ENCODE data around the gene SETD3.

SETD3 gene

DNA sequence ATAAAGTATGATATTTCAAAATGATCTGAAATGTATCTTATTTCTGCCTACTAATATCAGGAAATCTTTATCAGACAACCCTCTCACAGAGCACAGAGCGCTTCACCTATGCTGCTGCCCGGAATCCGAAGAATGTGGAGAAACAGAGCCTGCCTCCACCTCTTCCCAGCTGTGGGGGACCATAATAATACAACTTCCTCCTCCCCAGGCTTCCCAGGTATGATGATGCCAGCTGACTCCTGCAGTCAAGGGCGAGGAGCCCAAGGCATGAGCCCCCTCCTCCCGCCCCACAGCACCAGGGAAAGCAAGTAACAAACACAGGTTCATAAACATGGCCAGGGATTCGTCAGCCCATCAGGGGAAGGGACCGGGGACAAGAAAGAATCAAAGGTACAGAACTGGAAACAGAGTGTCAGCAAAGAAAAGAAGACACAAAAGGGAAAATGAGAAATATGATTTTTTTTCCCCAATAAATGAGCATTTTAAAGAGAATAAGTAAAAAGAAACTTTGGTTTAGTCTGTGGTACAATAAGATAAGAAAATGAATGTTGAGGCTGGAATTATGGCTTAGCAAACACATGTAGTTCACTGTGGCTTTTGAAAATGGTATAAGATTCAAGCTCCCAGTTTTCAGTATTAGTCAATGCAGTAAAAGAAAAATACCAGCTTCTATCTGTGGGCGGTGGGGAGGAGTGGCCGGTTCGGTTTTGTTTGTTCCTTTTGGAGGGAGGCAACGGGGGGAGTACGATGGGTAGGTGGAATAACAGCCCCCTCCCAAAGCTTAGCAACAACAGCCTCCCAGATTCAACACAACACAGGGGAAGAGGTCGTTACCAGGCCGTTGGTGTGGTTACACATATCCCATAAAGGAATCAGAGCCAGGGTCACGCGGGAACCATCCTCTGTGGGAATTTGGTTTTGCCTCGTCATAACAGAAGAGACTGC, 68.3 kb downstream of the SETD3 start:
- no peaks in the 10 kb centered on the region for H3K9me3 ChIP-seq (ENCODE audit: control insufficient read depth, insufficient read depth, low read length)
- H3K27ac ChIP-seq (ENCODE audit: low read length) = no peak overlapping the region
- WGBS (ENCODE audit: insufficient coverage, insufficient read length) = no CpG with 5 or more reads among the region's 17 CpGs
- H3K4me1 ChIP-seq (ENCODE audit: control insufficient read depth, insufficient read depth, low read length) = peaks cover 13% of the 10 kb centered on the region
- H3K36me3 ChIP-seq (ENCODE audit: control insufficient read depth, insufficient read depth, low read length) = no peaks in the 10 kb centered on the region; the same call in 1 of the 2 replicates
- no peak for DNase-seq (ENCODE audit: low read depth, low spot score)
- H3K4me3 ChIP-seq (ENCODE audit: low read length) = no peak overlapping the region
- no peaks in the 10 kb centered on the region for H3K27me3 ChIP-seq (ENCODE audit: control insufficient read depth, insufficient read depth, low read length)

DNA sequence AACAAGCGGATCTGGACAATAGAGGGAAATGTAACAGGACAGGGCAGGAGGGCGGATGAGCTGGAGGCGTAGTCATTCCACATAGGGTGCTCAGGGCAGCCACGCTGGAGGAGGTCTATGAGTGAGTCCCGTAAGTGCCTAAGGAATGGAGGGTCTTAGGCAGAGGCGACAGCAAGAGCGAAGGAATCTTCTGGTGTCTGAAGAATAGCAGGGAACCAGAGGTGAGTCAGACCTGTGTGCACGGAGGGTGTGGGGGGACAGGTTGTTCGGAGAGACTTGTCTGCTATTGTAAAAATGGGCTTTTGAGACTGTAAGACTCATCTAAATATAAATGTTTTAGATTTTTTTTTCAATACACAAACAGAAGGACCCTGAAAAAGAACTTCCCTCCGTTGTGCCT, 70.6 kb downstream of the SETD3 start:
- Histone ChIP-seq H3K27ac (ENCODE audit: low read length) (no peak overlapping the region), H3K36me3 (ENCODE audit: control insufficient read depth, insufficient read depth, low read length) (no peaks in the 10 kb centered on the region; the same call in 1 of the 2 replicates), H3K27me3 (ENCODE audit: control insufficient read depth, insufficient read depth, low read length) (no peaks in the 10 kb centered on the region), H3K4me3 (ENCODE audit: low read length) (no peak overlapping the region), H3K9me3 (ENCODE audit: control insufficient read depth, insufficient read depth, low read length) (no peaks in the 10 kb centered on the region), H3K4me1 (ENCODE audit: control insufficient read depth, insufficient read depth, low read length) (peaks cover 13% of the 10 kb centered on the region)
- WGBS (ENCODE audit: insufficient coverage, insufficient read length) = no CpG with 5 or more reads among the region's 10 CpGs
- no peak for DNase-seq (ENCODE audit: low read depth, low spot score)

DNA sequence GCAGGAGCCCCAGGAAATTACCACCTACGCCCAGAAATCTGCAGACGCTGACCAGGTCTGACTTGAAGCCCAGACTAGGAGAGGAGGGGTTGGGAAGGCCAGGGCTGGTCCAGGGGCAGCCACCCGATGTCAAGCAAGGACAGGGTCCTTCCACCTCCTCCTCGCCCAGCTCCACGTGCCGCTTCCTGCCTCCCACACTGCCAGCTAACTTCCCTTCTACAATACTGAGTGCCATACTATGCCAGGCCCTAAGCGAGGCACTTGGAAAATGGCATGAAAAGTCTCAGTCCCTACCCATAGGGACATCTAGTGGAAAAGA, 71.7 kb downstream of the SETD3 start:
- WGBS (ENCODE audit: insufficient coverage, insufficient read length) = no CpG with 5 or more reads among the region's 7 CpGs

GRCh38 chr14:99408286-99408970, 72.2 kb downstream of the SETD3 start:
- no peak overlapping the region for H3K27ac ChIP-seq (ENCODE audit: low read length)
- H3K36me3 ChIP-seq (ENCODE audit: control insufficient read depth, insufficient read depth, low read length) = peaks cover 2% of the 10 kb centered on the region
- H3K27me3 ChIP-seq (ENCODE audit: control insufficient read depth, insufficient read depth, low read length) = no peaks in the 10 kb centered on the region
- no peaks in the 10 kb centered on the region for H3K9me3 ChIP-seq (ENCODE audit: control insufficient read depth, insufficient read depth, low read length)
- H3K4me1 ChIP-seq (ENCODE audit: control insufficient read depth, insufficient read depth, low read length) = peaks cover 8% of the 10 kb centered on the region
- no CpG with 5 or more reads among the region's 8 CpGs for WGBS (ENCODE audit: insufficient coverage, insufficient read length)
- no peak for DNase-seq (ENCODE audit: low read depth, low spot score)
- no peak overlapping the region for H3K4me3 ChIP-seq (ENCODE audit: low read length)

More for the DNA sequence above, 71.7 kb downstream of the SETD3 start:
- Histone ChIP-seq H3K27me3 (ENCODE audit: control insufficient read depth, insufficient read depth, low read length) (no peaks in the 10 kb centered on the region), H3K27ac (ENCODE audit: low read length) (no peak overlapping the region), H3K4me3 (ENCODE audit: low read length) (no peak overlapping the region), H3K9me3 (ENCODE audit: control insufficient read depth, insufficient read depth, low read length) (no peaks in the 10 kb centered on the region), H3K36me3 (ENCODE audit: control insufficient read depth, insufficient read depth, low read length) (peaks cover 2% of the 10 kb centered on the region), H3K4me1 (ENCODE audit: control insufficient read depth, insufficient read depth, low read length) (peaks cover 9% of the 10 kb centered on the region)
- no peak for DNase-seq (ENCODE audit: low read depth, low spot score)

DNA sequence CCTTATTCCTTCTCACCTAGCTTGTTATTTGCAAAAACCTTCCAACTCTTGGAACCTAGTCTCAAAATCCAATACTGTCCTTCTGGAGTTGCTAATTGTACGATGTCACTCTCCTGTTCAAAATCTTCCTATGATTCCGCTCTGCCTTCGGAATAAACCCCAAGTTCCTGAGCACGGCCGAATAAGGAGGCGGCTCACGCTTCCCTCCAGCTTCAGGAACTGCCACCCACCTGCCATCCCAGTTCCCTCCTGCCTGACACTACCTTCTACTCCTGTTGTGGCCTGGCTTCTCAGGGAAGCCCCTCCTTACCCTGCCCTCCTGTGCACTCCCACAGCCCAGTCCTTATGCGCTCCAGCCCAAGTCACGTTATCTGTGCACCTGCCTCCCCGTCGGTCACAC, 73.2 kb downstream of the SETD3 start:
- peaks cover 2% of the 10 kb centered on the region for H3K36me3 ChIP-seq (ENCODE audit: control insufficient read depth, insufficient read depth, low read length)
- no peak overlapping the region for H3K4me3 ChIP-seq (ENCODE audit: low read length)
- no peak for DNase-seq (ENCODE audit: low read depth, low spot score)
- H3K4me1 ChIP-seq (ENCODE audit: control insufficient read depth, insufficient read depth, low read length) = peaks cover 8% of the 10 kb centered on the region
- no CpG with 5 or more reads among the region's 11 CpGs for WGBS (ENCODE audit: insufficient coverage, insufficient read length)
- H3K27ac ChIP-seq (ENCODE audit: low read length) = no peak overlapping the region
- H3K9me3 ChIP-seq (ENCODE audit: control insufficient read depth, insufficient read depth, low read length) = no peaks in the 10 kb centered on the region
- no peaks in the 10 kb centered on the region for H3K27me3 ChIP-seq (ENCODE audit: control insufficient read depth, insufficient read depth, low read length)

DNA sequence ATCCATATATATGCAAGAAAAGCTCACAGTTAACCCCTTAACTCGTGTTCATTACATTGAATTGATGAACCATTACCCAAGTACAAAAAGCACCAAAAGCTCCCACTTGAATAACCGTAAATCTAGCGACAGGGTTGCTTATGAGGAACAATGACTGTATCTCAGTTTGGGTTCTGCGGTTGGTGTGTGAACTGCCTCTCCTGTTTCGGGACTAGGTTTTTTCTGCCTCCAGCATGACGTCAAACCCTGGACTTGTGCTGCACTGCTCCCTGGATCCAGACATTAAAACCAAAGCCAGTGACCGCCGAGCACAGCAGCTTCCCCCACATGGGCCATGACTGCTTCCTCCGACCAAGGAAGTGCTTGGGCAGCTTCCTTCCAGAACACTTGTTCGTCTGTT, 77.7 kb downstream of the SETD3 start:
- Histone ChIP-seq H3K4me3 (ENCODE audit: low read length) (no peak overlapping the region), H3K27ac (ENCODE audit: low read length) (no peak overlapping the region), H3K27me3 (ENCODE audit: control insufficient read depth, insufficient read depth, low read length) (no peaks in the 10 kb centered on the region), H3K36me3 (ENCODE audit: control insufficient read depth, insufficient read depth, low read length) (peaks cover 6% of the 10 kb centered on the region; the same call in 1 of the 2 replicates), H3K9me3 (ENCODE audit: control insufficient read depth, insufficient read depth, low read length) (no peaks in the 10 kb centered on the region), H3K4me1 (ENCODE audit: control insufficient read depth, insufficient read depth, low read length) (no peaks in the 10 kb centered on the region)
- no CpG with 5 or more reads among the region's 10 CpGs for WGBS (ENCODE audit: insufficient coverage, insufficient read length)
- DNase-seq (ENCODE audit: low read depth, low spot score) = no peak

DNA sequence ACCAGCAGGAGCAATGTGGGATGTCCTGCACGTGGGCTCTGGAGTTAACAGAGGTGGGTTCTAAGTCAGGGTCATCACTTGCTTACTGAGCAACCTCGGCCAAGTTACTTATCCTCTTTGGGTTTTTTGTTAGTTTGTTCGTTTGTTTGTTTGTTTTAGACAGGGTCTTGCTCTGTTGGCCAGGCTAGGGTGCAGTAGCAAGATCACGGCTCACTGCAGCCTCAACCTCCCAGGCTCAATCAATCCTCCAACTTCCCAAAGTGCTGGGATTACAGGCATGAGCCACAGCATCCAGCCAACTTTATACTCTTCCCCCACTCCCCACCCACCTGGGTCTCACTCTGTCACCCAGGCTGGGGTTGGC, 78.4 kb downstream of the SETD3 start:
- DNase-seq (ENCODE audit: low read depth, low spot score) = no peak
- H3K4me1 ChIP-seq (ENCODE audit: control insufficient read depth, insufficient read depth, low read length) = no peaks in the 10 kb centered on the region
- peaks cover 6% of the 10 kb centered on the region; the same call in 1 of the 2 replicates for H3K36me3 ChIP-seq (ENCODE audit: control insufficient read depth, insufficient read depth, low read length)
- no CpG with 5 or more reads among the region's 4 CpGs for WGBS (ENCODE audit: insufficient coverage, insufficient read length)
- no peak overlapping the region for H3K27ac ChIP-seq (ENCODE audit: low read length)
- H3K27me3 ChIP-seq (ENCODE audit: control insufficient read depth, insufficient read depth, low read length) = no peaks in the 10 kb centered on the region
- no peak overlapping the region for H3K4me3 ChIP-seq (ENCODE audit: low read length)
- no peaks in the 10 kb centered on the region for H3K9me3 ChIP-seq (ENCODE audit: control insufficient read depth, insufficient read depth, low read length)

DNA sequence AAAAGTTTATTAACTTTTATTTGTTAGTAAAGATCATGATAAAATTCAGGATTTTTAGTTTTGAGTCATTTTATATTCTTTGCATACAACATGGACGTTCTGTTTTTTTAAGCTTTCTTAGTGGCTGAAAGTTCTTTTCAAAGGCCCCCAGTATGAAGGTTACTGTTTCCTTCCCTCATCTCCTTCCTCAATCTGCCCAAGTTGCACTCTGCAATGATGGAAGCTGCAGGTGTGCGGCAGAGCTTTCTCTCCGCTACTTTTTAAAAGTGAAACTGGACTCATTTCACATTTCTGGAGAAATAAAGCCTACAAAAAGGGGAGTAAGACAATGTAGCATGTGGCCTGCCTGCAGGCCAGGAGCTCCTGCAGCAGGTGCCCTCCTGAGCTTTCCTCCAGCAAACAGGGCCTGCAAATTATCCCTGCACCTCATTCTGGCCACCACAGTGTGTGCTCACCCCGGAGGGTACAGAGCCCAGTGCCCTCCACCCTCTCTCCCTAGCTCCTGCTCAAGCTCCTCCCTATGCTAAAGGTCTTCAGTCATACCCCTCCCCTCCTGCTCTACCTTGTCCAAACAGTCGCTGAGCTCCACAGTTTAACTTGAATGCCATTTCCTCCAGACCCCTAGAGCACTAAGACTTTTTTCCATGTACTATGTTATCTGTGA, 78.9 kb downstream of the SETD3 start:
- Histone ChIP-seq H3K36me3 (ENCODE audit: control insufficient read depth, insufficient read depth, low read length) (peaks cover 6% of the 10 kb centered on the region; the same call in 1 of the 2 replicates), H3K4me3 (ENCODE audit: low read length) (no peak overlapping the region), H3K9me3 (ENCODE audit: control insufficient read depth, insufficient read depth, low read length) (no peaks in the 10 kb centered on the region), H3K27me3 (ENCODE audit: control insufficient read depth, insufficient read depth, low read length) (no peaks in the 10 kb centered on the region), H3K4me1 (ENCODE audit: control insufficient read depth, insufficient read depth, low read length) (no peaks in the 10 kb centered on the region), H3K27ac (ENCODE audit: low read length) (no peak overlapping the region)
- WGBS (ENCODE audit: insufficient coverage, insufficient read length) = no CpG with 5 or more reads among the region's 5 CpGs
- no peak for DNase-seq (ENCODE audit: low read depth, low spot score)

- Histone ChIP-seq H3K36me3 (ENCODE audit: control insufficient read depth, insufficient read depth, low read length) (peaks cover 6% of the 10 kb centered on the region; the same call in 1 of the 2 replicates), H3K27me3 (ENCODE audit: control insufficient read depth, insufficient read depth, low read length) (no peaks in the 10 kb centered on the region), H3K27ac (ENCODE audit: low read length) (no peak overlapping the region), H3K4me3 (ENCODE audit: low read length) (no peak overlapping the region), H3K9me3 (ENCODE audit: control insufficient read depth, insufficient read depth, low read length) (no peaks in the 10 kb centered on the region), H3K4me1 (ENCODE audit: control insufficient read depth, insufficient read depth, low read length) (no peaks in the 10 kb centered on the region)
- DNase-seq (ENCODE audit: low read depth, low spot score) = no peak
- WGBS (ENCODE audit: insufficient coverage, insufficient read length) = no CpG with 5 or more reads among the region's 4 CpGs
These were observed 79.4 kb downstream of the SETD3 start for GRCh38 chr14:99401211-99401610.

- no peaks in the 10 kb centered on the region for H3K9me3 ChIP-seq (ENCODE audit: control insufficient read depth, insufficient read depth, low read length)
- H3K36me3 ChIP-seq (ENCODE audit: control insufficient read depth, insufficient read depth, low read length) = peaks cover 4% of the 10 kb centered on the region; the same call in 1 of the 2 replicates
- no CpG with 5 or more reads among the region's 2 CpGs for WGBS (ENCODE audit: insufficient coverage, insufficient read length)
- no peak overlapping the region for H3K4me3 ChIP-seq (ENCODE audit: low read length)
- H3K27me3 ChIP-seq (ENCODE audit: control insufficient read depth, insufficient read depth, low read length) = no peaks in the 10 kb centered on the region
- H3K4me1 ChIP-seq (ENCODE audit: control insufficient read depth, insufficient read depth, low read length) = peaks cover 5% of the 10 kb centered on the region
- DNase-seq (ENCODE audit: low read depth, low spot score) = no peak
- no peak overlapping the region for H3K27ac ChIP-seq (ENCODE audit: low read length)
These were observed 83.0 kb downstream of the SETD3 start for GRCh38 chr14:99397698-99398097.

Measured in iPS DF 6.9 (cell line).